Measurements from ENCODE around the gene RNASE12.
"Not testable (repeated sequence)": the region's sequence is repeated elsewhere in the genome, so short reads cannot be mapped to it uniquely, and the experiment has no call there.

Gene RNASE12

DNA sequence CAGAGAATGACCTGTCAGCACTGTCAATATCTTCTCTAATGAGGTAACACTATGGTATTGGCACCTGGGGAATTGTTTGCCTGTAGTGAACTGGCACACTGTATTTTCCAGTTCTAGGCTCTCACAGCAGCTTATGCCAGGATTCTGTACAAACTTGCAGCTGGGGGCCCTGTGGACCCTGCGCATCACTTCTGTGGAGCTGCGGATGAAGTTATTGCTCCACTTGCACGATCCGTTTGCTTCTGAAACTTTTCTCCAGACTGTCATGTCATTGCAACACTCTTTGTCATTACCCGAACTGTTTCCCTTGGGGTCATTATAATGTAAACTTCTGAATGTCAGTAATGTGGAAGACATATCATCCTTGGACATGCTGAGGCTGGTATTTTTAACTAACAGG, 7.3 kb downstream of the RNASE12 start:
- DNase-seq (ENCODE audit: insufficient read length, low spot score) (no peak), FAIRE-seq (no peak)
- TF ChIP-seq PAX5 (IDR thresholded peaks at IDR 0.05; ENCODE audit: insufficient read depth, low read length, severe bottlenecking) (no peak), TAF1 (IDR thresholded peaks at IDR 0.05; ENCODE audit: low read depth, low read length) (no peak), POLR2AphosphoS5 (IDR thresholded peaks at IDR 0.05; ENCODE audit: low read depth, low read length) (no peak), POU2F2 (IDR thresholded peaks at IDR 0.05; ENCODE audit: low read depth, low read length) (no peak), POLR2A (IDR thresholded peaks at IDR 0.05; ENCODE audit: low read depth, low read length) (no peak), SPI1 (IDR thresholded peaks at IDR 0.05; ENCODE audit: low read depth, low read length) (no peak)

GRCh38 chr14:20583142-20583541, 8.0 kb downstream of the RNASE12 start:
- DNase-seq (ENCODE audit: insufficient read length, low spot score): no peak
- TF ChIP-seq POLR2A (IDR thresholded peaks at IDR 0.05; ENCODE audit: low read depth, low read length) (no peak), POU2F2 (IDR thresholded peaks at IDR 0.05; ENCODE audit: low read depth, low read length) (no peak), SPI1 (IDR thresholded peaks at IDR 0.05; ENCODE audit: low read depth, low read length) (no peak), POLR2AphosphoS5 (IDR thresholded peaks at IDR 0.05; ENCODE audit: low read depth, low read length) (no peak), PAX5 (IDR thresholded peaks at IDR 0.05; ENCODE audit: insufficient read depth, low read length, severe bottlenecking) (no peak), TAF1 (IDR thresholded peaks at IDR 0.05; ENCODE audit: low read depth, low read length) (no peak)
- FAIRE-seq: no peak

GRCh38 chr14:20580242-20580641, 10.9 kb downstream of the RNASE12 start:
- FAIRE-seq: no peak
- TF ChIP-seq POLR2AphosphoS5 (IDR thresholded peaks at IDR 0.05; ENCODE audit: low read depth, low read length) (no peak), POU2F2 (IDR thresholded peaks at IDR 0.05; ENCODE audit: low read depth, low read length) (no peak), PAX5 (IDR thresholded peaks at IDR 0.05; ENCODE audit: insufficient read depth, low read length, severe bottlenecking) (no peak), TAF1 (IDR thresholded peaks at IDR 0.05; ENCODE audit: low read depth, low read length) (no peak), POLR2A (IDR thresholded peaks at IDR 0.05; ENCODE audit: low read depth, low read length) (no peak), SPI1 (IDR thresholded peaks at IDR 0.05; ENCODE audit: low read depth, low read length) (no peak)

GRCh38 chr14:20578784-20579502, 12.2 kb downstream of the RNASE12 start:
- no peak for FAIRE-seq
- DNase-seq (ENCODE audit: insufficient read length, low spot score): no peak
- TF ChIP-seq POLR2AphosphoS5 (IDR thresholded peaks at IDR 0.05; ENCODE audit: low read depth, low read length) (no peak), POLR2A (IDR thresholded peaks at IDR 0.05; ENCODE audit: low read depth, low read length) (no peak), SPI1 (IDR thresholded peaks at IDR 0.05; ENCODE audit: low read depth, low read length) (no peak), TAF1 (IDR thresholded peaks at IDR 0.05; ENCODE audit: low read depth, low read length) (no peak), PAX5 (IDR thresholded peaks at IDR 0.05; ENCODE audit: insufficient read depth, low read length, severe bottlenecking) (no peak), POU2F2 (IDR thresholded peaks at IDR 0.05; ENCODE audit: low read depth, low read length) (no peak)

More at GRCh38 chr14:20580242-20580641, 10.9 kb downstream of the RNASE12 start:
- no peak for DNase-seq (ENCODE audit: insufficient read length, low spot score)

GRCh38 chr14:20578325-20578724, 12.9 kb downstream of the RNASE12 start:
- TF ChIP-seq TAF1 (IDR thresholded peaks at IDR 0.05; ENCODE audit: low read depth, low read length) (no peak), PAX5 (IDR thresholded peaks at IDR 0.05; ENCODE audit: insufficient read depth, low read length, severe bottlenecking) (no peak), POLR2A (IDR thresholded peaks at IDR 0.05; ENCODE audit: low read depth, low read length) (no peak), SPI1 (IDR thresholded peaks at IDR 0.05; ENCODE audit: low read depth, low read length) (no peak), POU2F2 (IDR thresholded peaks at IDR 0.05; ENCODE audit: low read depth, low read length) (no peak), POLR2AphosphoS5 (IDR thresholded peaks at IDR 0.05; ENCODE audit: low read depth, low read length) (no peak)
- DNase-seq (ENCODE audit: insufficient read length, low spot score) (no peak), FAIRE-seq (no peak)

DNA sequence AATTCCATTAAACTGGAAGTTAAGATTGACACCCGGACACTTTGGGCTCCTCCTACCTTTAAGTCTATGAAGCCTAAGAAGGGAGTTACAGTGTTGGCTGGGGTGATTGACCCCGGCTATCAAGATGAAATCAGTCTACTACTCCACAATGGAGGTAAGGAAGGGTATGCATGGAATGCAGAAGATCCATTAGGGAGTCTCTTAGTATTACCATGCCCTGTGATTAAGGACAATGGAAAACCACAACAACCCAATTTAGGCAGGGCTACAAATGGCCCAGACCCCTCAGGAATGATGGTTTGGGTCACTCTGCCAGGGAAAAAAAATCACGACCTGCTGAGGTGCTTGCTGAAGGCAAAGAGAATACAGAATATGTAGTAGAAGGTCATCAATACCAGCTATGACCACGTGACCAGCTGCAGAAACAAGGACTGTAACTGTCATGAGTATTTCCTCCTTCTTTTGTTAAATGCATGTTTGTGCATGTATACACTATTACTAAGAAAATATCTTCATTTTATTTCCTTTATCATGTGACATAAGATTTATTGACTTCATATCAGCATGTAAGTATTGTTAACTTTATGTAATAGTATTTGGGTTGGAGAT, 18.7 kb downstream of the RNASE12 start:
- not testable (repeated sequence) for FAIRE-seq; DNase-seq (ENCODE audit: insufficient read length, low spot score)

DNA sequence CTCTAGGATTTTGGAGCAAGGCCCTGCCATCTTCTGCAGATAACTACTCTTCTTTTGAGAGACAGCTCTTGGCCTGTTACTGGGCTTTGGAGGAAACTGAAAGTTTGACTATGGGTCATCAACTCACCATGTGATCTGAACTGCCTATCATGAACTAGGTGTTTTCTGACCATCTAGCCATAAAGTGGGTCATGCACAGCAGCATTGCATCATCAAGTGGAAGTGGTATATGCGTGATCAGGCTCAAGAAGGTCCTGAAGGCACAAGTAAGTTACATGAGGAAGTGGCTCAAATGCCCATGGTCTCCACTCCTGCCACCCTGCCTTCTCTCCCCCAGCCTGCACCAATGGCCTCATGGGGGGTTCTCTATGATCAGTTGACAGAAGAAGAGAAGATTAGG, 20.5 kb downstream of the RNASE12 start:
- DNase-seq (ENCODE audit: insufficient read length, low spot score); FAIRE-seq: not testable (repeated sequence)

DNA sequence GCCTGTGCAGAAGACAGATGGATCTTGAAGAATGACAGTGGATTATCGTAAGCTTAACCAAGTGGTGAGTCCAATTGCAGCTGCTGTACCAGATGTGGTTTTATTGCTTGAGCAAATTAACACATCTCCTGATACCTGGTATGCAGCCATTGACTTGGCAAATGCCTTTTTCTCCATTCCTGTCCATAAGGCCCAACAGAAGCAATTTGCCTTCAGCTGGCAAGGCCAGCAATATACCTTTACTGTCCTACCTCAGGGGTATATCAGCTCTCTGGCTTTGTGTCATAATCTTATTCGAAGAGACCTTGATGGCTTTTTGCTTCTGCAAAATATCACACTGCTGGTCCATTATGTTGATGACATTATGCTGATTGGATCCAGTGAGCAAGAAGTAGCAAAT, 21.3 kb downstream of the RNASE12 start:
- not testable (repeated sequence) for FAIRE-seq; DNase-seq (ENCODE audit: insufficient read length, low spot score)

DNA sequence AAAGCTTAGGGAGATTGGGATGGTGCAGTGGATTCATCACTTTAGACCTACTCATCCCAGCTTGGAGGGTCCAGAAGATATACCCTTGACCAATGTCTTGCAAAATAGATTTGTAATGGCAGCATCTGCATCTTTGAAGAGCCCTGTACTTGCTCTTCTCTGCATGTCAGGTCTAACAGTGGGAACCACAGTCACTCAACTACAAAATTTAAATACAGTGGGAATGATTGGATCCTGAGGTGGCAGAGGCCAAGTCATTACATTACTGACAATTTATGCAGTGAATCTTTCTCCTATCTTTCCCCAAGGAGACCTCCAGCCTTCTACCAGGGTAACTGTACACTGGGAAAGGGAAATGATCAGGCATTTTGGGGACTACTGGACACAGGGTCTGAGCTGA, 22.1 kb downstream of the RNASE12 start:
- DNase-seq (ENCODE audit: insufficient read length, low spot score) (no peak), FAIRE-seq (no peak)
- TF ChIP-seq POLR2A (IDR thresholded peaks at IDR 0.05; ENCODE audit: low read depth, low read length) (no peak), POLR2AphosphoS5 (IDR thresholded peaks at IDR 0.05; ENCODE audit: low read depth, low read length) (no peak), PAX5 (IDR thresholded peaks at IDR 0.05; ENCODE audit: insufficient read depth, low read length, severe bottlenecking) (no peak), SPI1 (IDR thresholded peaks at IDR 0.05; ENCODE audit: low read depth, low read length) (no peak), TAF1 (IDR thresholded peaks at IDR 0.05; ENCODE audit: low read depth, low read length) (no peak), POU2F2 (IDR thresholded peaks at IDR 0.05; ENCODE audit: low read depth, low read length) (no peak)

- FAIRE-seq (no peak), DNase-seq (ENCODE audit: insufficient read length, low spot score) (no peak)
- TF ChIP-seq SPI1 (IDR thresholded peaks at IDR 0.05; ENCODE audit: low read depth, low read length): no peak
- TF ChIP-seq TAF1 (IDR thresholded peaks at IDR 0.05; ENCODE audit: low read depth, low read length): no peak
- TF ChIP-seq POLR2AphosphoS5 (IDR thresholded peaks at IDR 0.05; ENCODE audit: low read depth, low read length): no peak
- no peak for TF ChIP-seq POLR2A (IDR thresholded peaks at IDR 0.05; ENCODE audit: low read depth, low read length)
- TF ChIP-seq PAX5 (IDR thresholded peaks at IDR 0.05; ENCODE audit: insufficient read depth, low read length, severe bottlenecking): no peak
- TF ChIP-seq POU2F2 (IDR thresholded peaks at IDR 0.05; ENCODE audit: low read depth, low read length): no peak
These were observed 22.8 kb downstream of the RNASE12 start for GRCh38 chr14:20568393-20568792.

DNA sequence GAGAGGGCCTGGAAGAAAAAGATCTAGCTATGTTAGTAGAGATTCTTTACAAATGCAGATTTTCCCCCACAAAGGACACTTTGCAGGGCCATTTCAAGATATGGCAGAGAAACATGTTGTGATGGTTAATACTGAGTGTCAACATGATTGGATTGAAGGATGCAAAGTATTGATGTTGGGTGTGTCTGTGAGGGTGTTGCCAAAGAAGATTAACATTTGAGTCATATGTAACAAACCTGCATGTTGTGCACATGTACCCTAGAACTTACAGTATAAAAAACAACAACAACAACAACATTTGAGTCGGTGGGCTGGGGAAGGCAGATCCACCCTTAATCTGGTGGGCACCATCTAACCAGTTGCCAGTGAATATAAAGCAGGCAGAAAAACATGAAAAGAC, 24.0 kb downstream of the RNASE12 start:
- FAIRE-seq; DNase-seq (ENCODE audit: insufficient read length, low spot score): not testable (repeated sequence)
